SJSA1 (cell line): ENCODE data around the gene MYADML2. TPM values are rescaled to one million over a fixed set of nuclear protein-coding genes. Genes with fewer than 3 reads are reported as not detected.

Experiments
- DNase-seq, 2 experiments: peaks; one replicate each; pipeline ENCODE4 v3.0.0-alpha.2; 2015 to 2020; ENCODE audit warnings: low spot score in 2 of 2, low read depth in 1 of 2
- H3K27ac ChIP-seq: fragments of 250-450 bp; sonication (Bioruptor Pico); 2 replicates; pipeline ENCODE4 v1.5.1; 2020; ENCODE audit warnings: mild to moderate bottlenecking, moderate library complexity
- H3K27me3 ChIP-seq: fragments of 250-450 bp; sonication (Bioruptor Pico); replicated peaks from 2 replicates; pipeline ENCODE4 v1.5.1; 2020; ENCODE audit warnings: mild to moderate bottlenecking, moderate library complexity
- H3K36me3 ChIP-seq: fragments of 250-450 bp; sonication (Bioruptor Pico); 2 replicates; pipeline ENCODE4 v1.5.1; 2020; ENCODE audit warnings: mild to moderate bottlenecking
- H3K4me1 ChIP-seq: fragments of 250-450 bp; sonication (Bioruptor Pico); replicated peaks from 2 replicates; pipeline ENCODE4 v1.6.1; 2021; ENCODE audit warnings: mild to moderate bottlenecking
- H3K4me3 ChIP-seq: fragments of 250-450 bp; sonication (Bioruptor Pico); 2 replicates; pipeline ENCODE4 v1.5.1; 2020; ENCODE audit warnings: mild to moderate bottlenecking
- H3K9me3 ChIP-seq: fragments of 250-450 bp; sonication (Bioruptor Pico); replicated peaks from 2 replicates; pipeline ENCODE4 v1.5.1; 2020; ENCODE audit warnings: mild to moderate bottlenecking
- total RNA-seq: library from RNA; depleted of rRNA; stranded (reverse); fragments of >200 nt; shearing (Covaris generic); gene quantifications from 2 replicates; pipeline ENCODE4 v1.2.3, GENCODE V29; 2014

Gene MYADML2
- total RNA-seq, 1 experiment from 2014 or later: not detected

- Histone ChIP-seq H3K9me3 (peaks cover 2% of the 10 kb centered on the region; the same call in 1 of the 2 replicates), H3K4me3 (no peak overlapping the region), H3K4me1 (peaks cover 26% of the 10 kb centered on the region), H3K27me3 (no peaks in the 10 kb centered on the region), H3K27ac (no peak overlapping the region), H3K36me3 (peaks cover 72% of the 10 kb centered on the region)
- no peak for DNase-seq
Observed at GRCh38 chr17:81913394-81914102, 33.5 kb downstream of the MYADML2 start.

GRCh38 chr17:81912441-81913309 lies 34.4 kb downstream of the MYADML2 start:
- H3K27ac ChIP-seq: no peak overlapping the region
- no peak overlapping the region for H3K4me3 ChIP-seq
- H3K27me3 ChIP-seq: no peaks in the 10 kb centered on the region
- DNase-seq: no peak
- peaks cover 78% of the 10 kb centered on the region for H3K36me3 ChIP-seq
- peaks cover 2% of the 10 kb centered on the region; the same call in 1 of the 2 replicates for H3K9me3 ChIP-seq
- H3K4me1 ChIP-seq: peaks cover 26% of the 10 kb centered on the region

- Histone ChIP-seq H3K9me3 (peaks cover 2% of the 10 kb centered on the region; the same call in 1 of the 2 replicates), H3K27ac (no peak overlapping the region), H3K27me3 (no peaks in the 10 kb centered on the region), H3K36me3 (peaks cover 83% of the 10 kb centered on the region), H3K4me3 (no peak overlapping the region), H3K4me1 (peaks cover 23% of the 10 kb centered on the region)
- no peak for DNase-seq
Observed at GRCh38 chr17:81911969-81912368, 35.1 kb downstream of the MYADML2 start.

GRCh38 chr17:81911277-81911961 lies 35.6 kb downstream of the MYADML2 start, which contains the start of gene PCYT2:
Gene PCYT2, minus strand, starts transcription at chr17:81911399. Its CDS starts 44 bp downstream, at chr17:81911355.
- no peak within 1 kb of the TSS; the same call in 1 of the 2 replicates for H3K27ac ChIP-seq
- H3K4me1 ChIP-seq: peaks cover 17% of the 10 kb centered on the region

GRCh38 chr17:81910840-81911276 lies 36.2 kb downstream of the MYADML2 start:
- H3K27ac ChIP-seq: no peak overlapping the region; the same call in 1 of the 2 replicates
- H3K36me3 ChIP-seq: peaks cover 89% of the 10 kb centered on the region
- H3K27me3 ChIP-seq: no peaks in the 10 kb centered on the region
- DNase-seq: peak in 1 of 2 experiments; percentile 44
- H3K9me3 ChIP-seq: peaks cover 2% of the 10 kb centered on the region; the same call in 1 of the 2 replicates
- peak overlapping the region; percentile 97 for H3K4me3 ChIP-seq
- H3K4me1 ChIP-seq: peaks cover 17% of the 10 kb centered on the region

More at GRCh38 chr17:81911277-81911961, 35.6 kb downstream of the MYADML2 start, which contains the start of gene PCYT2:
- H3K9me3 ChIP-seq: peaks cover 2% of the 10 kb centered on the region; the same call in 1 of the 2 replicates
- H3K27me3 ChIP-seq: no peaks in the 10 kb centered on the region
- peak within 1 kb of the TSS; percentile 97 for H3K4me3 ChIP-seq
- H3K36me3 ChIP-seq: peaks cover 87% of the 10 kb centered on the region
- peak; percentile 52 to 95 for DNase-seq

- H3K4me1 ChIP-seq: peaks cover 17% of the 10 kb centered on the region
- H3K27me3 ChIP-seq: no peaks in the 10 kb centered on the region
- peaks cover 89% of the 10 kb centered on the region for H3K36me3 ChIP-seq
- H3K9me3 ChIP-seq: peaks cover 2% of the 10 kb centered on the region; the same call in 1 of the 2 replicates
- no peak for DNase-seq
- H3K27ac ChIP-seq: no peak overlapping the region
- peak overlapping the region; percentile 97 for H3K4me3 ChIP-seq
Observed at GRCh38 chr17:81909966-81910839, 36.8 kb downstream of the MYADML2 start.

GRCh38 chr17:81909231-81909630 lies 37.8 kb downstream of the MYADML2 start:
- no peak for DNase-seq
- Histone ChIP-seq H3K9me3 (peaks cover 2% of the 10 kb centered on the region; the same call in 1 of the 2 replicates), H3K27me3 (no peaks in the 10 kb centered on the region), H3K4me3 (no peak overlapping the region), H3K4me1 (peaks cover 17% of the 10 kb centered on the region), H3K36me3 (peaks cover 89% of the 10 kb centered on the region), H3K27ac (no peak overlapping the region)

- no peak overlapping the region for H3K27ac ChIP-seq
- H3K27me3 ChIP-seq: no peaks in the 10 kb centered on the region
- DNase-seq: no peak
- H3K9me3 ChIP-seq: peaks cover 2% of the 10 kb centered on the region; the same call in 1 of the 2 replicates
- peaks cover 17% of the 10 kb centered on the region for H3K4me1 ChIP-seq
- H3K4me3 ChIP-seq: no peak overlapping the region
- H3K36me3 ChIP-seq: peaks cover 89% of the 10 kb centered on the region
Observed at GRCh38 chr17:81908793-81909192, 38.2 kb downstream of the MYADML2 start.

GRCh38 chr17:81907219-81908145 lies 39.6 kb downstream of the MYADML2 start:
- no peak overlapping the region for H3K4me3 ChIP-seq
- peaks cover 22% of the 10 kb centered on the region for H3K4me1 ChIP-seq
- no peak overlapping the region for H3K27ac ChIP-seq
- H3K27me3 ChIP-seq: no peaks in the 10 kb centered on the region
- peaks cover 83% of the 10 kb centered on the region for H3K36me3 ChIP-seq
- H3K9me3 ChIP-seq: peaks cover 2% of the 10 kb centered on the region; the same call in 1 of the 2 replicates
- DNase-seq: no peak

- Histone ChIP-seq H3K4me3 (no peak overlapping the region), H3K36me3 (peaks cover 76% of the 10 kb centered on the region), H3K27ac (no peak overlapping the region), H3K9me3 (peaks cover 2% of the 10 kb centered on the region; the same call in 1 of the 2 replicates), H3K27me3 (no peaks in the 10 kb centered on the region), H3K4me1 (peaks cover 28% of the 10 kb centered on the region)
- no peak for DNase-seq
Observed at GRCh38 chr17:81906476-81907218, 40.4 kb downstream of the MYADML2 start.

- no peak for DNase-seq
- Histone ChIP-seq H3K27me3 (no peaks in the 10 kb centered on the region), H3K36me3 (peaks cover 79% of the 10 kb centered on the region), H3K27ac (no peak overlapping the region), H3K4me1 (peaks cover 28% of the 10 kb centered on the region), H3K9me3 (peaks cover 2% of the 10 kb centered on the region; the same call in 1 of the 2 replicates), H3K4me3 (no peak overlapping the region)
Observed at GRCh38 chr17:81905993-81906392, 41.0 kb downstream of the MYADML2 start.
